Measurements from ENCODE around the gene ATP8A1.

- no peak for TF ChIP-seq CTCF (IDR thresholded peaks at IDR 0.05)
- TF ChIP-seq POLR2A (IDR thresholded peaks at IDR 0.05), result no peak
Observed at GRCh38 chr4:42398171-42398870, 258.6 kb downstream of the ATP8A1 start.
